IMR-90 (cell line): ENCODE results near the gene FBXO5.

ENCODE experiments used
- CHD1 ChIP-seq: IDR thresholded peaks from 2 replicates; pipeline ENCODE4 v1.6.1; 2012; ENCODE audit warnings: low read depth, low read length, improper control_type of control experiment
- FOS ChIP-seq: fragments of 150-350 bp; IDR thresholded peaks from 2 replicates; pipeline ENCODE4 v1.6.1; 2016; ENCODE audit warnings: low read depth, low read length
- MAFK ChIP-seq: IDR thresholded peaks from 2 replicates; pipeline ENCODE4 v1.6.1; 2012; ENCODE audit warnings: low read depth, low read length, improper control_type of control experiment
- MAZ ChIP-seq: IDR thresholded peaks from 2 replicates; pipeline ENCODE4 v1.6.1; 2012; ENCODE audit warnings: low read depth, mild to moderate bottlenecking, low read length, improper control_type of control experiment, moderate library complexity, borderline replicate concordance
- MXI1 ChIP-seq: IDR thresholded peaks from 2 replicates; pipeline ENCODE4 v1.6.1; 2012; ENCODE audit warnings: low read depth, mild to moderate bottlenecking, low read length, moderate library complexity, borderline replicate concordance
- NFE2L2 ChIP-seq: fragments of 150-350 bp; IDR thresholded peaks from 2 replicates; pipeline ENCODE4 v1.6.1; 2016; ENCODE audit warnings: low read depth, mild to moderate bottlenecking, low read length
- POLR2A ChIP-seq: IDR thresholded peaks from 2 replicates; pipeline ENCODE4 v1.6.1; 2012; ENCODE audit warnings: mild to moderate bottlenecking, low read depth, low read length
- RAD21 ChIP-seq: IDR thresholded peaks from 2 replicates; pipeline ENCODE4 v1.6.1; 2012; ENCODE audit warnings: low read length, improper control_type of control experiment
- RFX5 ChIP-seq: IDR thresholded peaks from 2 replicates; pipeline ENCODE4 v1.8.0; 2012; ENCODE audit warnings: low read depth, mild to moderate bottlenecking, low read length, moderate library complexity
- USF2 ChIP-seq: fragments of 150-350 bp; IDR thresholded peaks from 2 replicates; pipeline ENCODE4 v1.6.1; 2017; ENCODE audit warnings: mild to moderate bottlenecking, antibody characterized with exemption, low read length, low read depth
- TF ChIP-seq, protein P1 (sequence below): conservative IDR thresholded peaks from 2 replicates; pipeline ENCODE4 v1.5.1; 2012; ENCODE audit warnings: mild to moderate bottlenecking, low read depth, low read length, improper control_type of control experiment
- TF ChIP-seq, protein P2 (sequence below): fragments of 150-350 bp; IDR thresholded peaks from 2 replicates; pipeline ENCODE4 v1.6.1; 2016; ENCODE audit warnings: low read depth, mild to moderate bottlenecking, low read length, moderate library complexity, borderline replicate concordance

GRCh38 chr6:153027480-153027879, 44.6 kb upstream of the FBXO5 start:
- TF ChIP-seq, protein P1, sequence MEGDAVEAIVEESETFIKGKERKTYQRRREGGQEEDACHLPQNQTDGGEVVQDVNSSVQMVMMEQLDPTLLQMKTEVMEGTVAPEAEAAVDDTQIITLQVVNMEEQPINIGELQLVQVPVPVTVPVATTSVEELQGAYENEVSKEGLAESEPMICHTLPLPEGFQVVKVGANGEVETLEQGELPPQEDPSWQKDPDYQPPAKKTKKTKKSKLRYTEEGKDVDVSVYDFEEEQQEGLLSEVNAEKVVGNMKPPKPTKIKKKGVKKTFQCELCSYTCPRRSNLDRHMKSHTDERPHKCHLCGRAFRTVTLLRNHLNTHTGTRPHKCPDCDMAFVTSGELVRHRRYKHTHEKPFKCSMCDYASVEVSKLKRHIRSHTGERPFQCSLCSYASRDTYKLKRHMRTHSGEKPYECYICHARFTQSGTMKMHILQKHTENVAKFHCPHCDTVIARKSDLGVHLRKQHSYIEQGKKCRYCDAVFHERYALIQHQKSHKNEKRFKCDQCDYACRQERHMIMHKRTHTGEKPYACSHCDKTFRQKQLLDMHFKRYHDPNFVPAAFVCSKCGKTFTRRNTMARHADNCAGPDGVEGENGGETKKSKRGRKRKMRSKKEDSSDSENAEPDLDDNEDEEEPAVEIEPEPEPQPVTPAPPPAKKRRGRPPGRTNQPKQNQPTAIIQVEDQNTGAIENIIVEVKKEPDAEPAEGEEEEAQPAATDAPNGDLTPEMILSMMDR, result no peak
- no peak for TF ChIP-seq MAZ
- no peak for TF ChIP-seq POLR2A
- no peak for TF ChIP-seq RAD21
- TF ChIP-seq MAFK, result no peak
- no peak for TF ChIP-seq RFX5
- TF ChIP-seq MXI1, result no peak
- no peak for TF ChIP-seq USF2
- no peak for TF ChIP-seq NFE2L2
- no peak for TF ChIP-seq CHD1
- TF ChIP-seq FOS, result no peak
- TF ChIP-seq, protein P2, sequence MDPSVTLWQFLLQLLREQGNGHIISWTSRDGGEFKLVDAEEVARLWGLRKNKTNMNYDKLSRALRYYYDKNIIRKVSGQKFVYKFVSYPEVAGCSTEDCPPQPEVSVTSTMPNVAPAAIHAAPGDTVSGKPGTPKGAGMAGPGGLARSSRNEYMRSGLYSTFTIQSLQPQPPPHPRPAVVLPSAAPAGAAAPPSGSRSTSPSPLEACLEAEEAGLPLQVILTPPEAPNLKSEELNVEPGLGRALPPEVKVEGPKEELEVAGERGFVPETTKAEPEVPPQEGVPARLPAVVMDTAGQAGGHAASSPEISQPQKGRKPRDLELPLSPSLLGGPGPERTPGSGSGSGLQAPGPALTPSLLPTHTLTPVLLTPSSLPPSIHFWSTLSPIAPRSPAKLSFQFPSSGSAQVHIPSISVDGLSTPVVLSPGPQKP, result no peak
